MM.1S (cell line): ENCODE data around the gene FBXL20.

Source experiments
- EZH2 ChIP-seq: fragments of 300-600 bp; sonication (generic); optimal IDR thresholded peaks from 2 replicates; pipeline ENCODE3; 2017; ENCODE audit warnings: low read depth, mild to moderate bottlenecking, antibody characterized with exemption, low read length, mixed read lengths
- EZH2phosphoT487 ChIP-seq: fragments of 300-600 bp; sonication (generic); IDR thresholded peaks from 2 replicates; pipeline ENCODE4 v1.6.1; 2018; ENCODE audit warnings: antibody characterized with exemption, low read length
- TF ChIP-seq, protein P1 (sequence below): fragments of 300-600 bp; sonication (generic); IDR thresholded peaks from 2 replicates; pipeline ENCODE4 v1.5.1; 2016; ENCODE audit warnings: antibody characterized with exemption, low read length, mixed read lengths

- TF ChIP-seq EZH2, result no peak
- TF ChIP-seq, protein P1, sequence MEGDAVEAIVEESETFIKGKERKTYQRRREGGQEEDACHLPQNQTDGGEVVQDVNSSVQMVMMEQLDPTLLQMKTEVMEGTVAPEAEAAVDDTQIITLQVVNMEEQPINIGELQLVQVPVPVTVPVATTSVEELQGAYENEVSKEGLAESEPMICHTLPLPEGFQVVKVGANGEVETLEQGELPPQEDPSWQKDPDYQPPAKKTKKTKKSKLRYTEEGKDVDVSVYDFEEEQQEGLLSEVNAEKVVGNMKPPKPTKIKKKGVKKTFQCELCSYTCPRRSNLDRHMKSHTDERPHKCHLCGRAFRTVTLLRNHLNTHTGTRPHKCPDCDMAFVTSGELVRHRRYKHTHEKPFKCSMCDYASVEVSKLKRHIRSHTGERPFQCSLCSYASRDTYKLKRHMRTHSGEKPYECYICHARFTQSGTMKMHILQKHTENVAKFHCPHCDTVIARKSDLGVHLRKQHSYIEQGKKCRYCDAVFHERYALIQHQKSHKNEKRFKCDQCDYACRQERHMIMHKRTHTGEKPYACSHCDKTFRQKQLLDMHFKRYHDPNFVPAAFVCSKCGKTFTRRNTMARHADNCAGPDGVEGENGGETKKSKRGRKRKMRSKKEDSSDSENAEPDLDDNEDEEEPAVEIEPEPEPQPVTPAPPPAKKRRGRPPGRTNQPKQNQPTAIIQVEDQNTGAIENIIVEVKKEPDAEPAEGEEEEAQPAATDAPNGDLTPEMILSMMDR, result no peak
- TF ChIP-seq EZH2phosphoT487, result no peak
Observed at GRCh38 chr17:39251997-39252396, 149.4 kb downstream of the FBXL20 start.
